Fibroblast of skin of scalp (primary cell): ENCODE measurements around the gene ANAPC2.
A peak's percentile ranks its signal among the peaks of the same experiment; 100 is the strongest.

Source experiments
- DNase-seq: peaks from one replicate; pipeline ENCODE4 v3.0.0-alpha.2; 2013

The ANAPC2 gene

DNA sequence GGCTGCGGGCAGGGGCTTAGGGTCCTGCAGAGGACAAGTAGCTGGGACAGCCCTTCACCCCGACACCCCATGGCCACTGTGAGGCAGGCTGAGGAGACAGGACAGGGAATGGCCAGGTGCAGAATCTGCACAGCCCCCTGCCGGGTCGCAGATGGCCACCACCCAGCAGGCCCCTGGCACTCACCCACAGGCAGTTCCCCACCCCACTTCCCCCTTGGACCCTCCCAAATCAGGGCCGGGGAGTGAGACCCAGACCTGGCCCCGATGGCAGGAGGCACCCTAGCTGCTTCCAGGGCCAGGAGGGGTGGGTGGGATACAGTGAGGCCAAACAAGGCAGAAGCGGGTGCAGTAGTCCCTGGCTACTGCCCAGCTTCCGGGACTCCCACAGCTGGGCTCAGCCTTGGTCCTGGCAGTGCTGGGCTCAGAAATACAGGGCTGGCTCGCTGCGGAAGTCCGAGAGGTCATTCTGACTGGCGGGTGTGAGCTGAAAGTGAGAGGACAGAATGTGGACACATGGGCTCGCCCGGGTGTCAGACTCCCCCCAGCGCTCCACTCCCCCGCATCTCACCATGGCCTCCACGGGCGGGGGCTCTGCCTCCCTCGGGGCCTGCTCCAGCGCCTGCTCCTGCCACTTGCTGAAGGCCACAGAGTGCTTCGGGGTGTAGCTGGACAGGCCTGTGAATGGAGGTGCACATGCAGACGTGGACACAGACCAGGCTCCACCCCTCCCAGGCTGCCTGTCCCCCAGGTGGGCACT lies 3.5 kb upstream of the ANAPC2 start:
- DNase-seq = no peak

DNA sequence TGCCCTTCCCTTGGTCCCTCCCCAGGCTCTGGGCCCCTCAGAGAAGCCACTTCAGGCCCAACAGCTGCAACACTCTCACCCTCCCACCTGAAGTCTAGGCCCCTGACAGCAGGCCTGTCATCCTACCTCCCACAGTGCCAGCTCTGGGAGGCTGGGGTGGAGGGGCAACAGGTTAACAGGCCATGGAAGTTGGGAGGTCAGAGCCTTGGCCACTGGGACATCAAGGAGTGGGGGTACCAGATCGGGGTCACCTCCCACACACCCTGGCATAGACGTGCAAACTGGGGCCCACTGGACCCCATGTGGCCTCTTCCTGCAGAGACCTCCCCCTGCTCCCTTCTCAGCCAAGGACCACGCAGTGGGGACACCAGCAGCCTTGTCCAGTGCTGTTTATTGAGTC lies 2.9 kb upstream of the ANAPC2 start:
- DNase-seq = no peak

DNA sequence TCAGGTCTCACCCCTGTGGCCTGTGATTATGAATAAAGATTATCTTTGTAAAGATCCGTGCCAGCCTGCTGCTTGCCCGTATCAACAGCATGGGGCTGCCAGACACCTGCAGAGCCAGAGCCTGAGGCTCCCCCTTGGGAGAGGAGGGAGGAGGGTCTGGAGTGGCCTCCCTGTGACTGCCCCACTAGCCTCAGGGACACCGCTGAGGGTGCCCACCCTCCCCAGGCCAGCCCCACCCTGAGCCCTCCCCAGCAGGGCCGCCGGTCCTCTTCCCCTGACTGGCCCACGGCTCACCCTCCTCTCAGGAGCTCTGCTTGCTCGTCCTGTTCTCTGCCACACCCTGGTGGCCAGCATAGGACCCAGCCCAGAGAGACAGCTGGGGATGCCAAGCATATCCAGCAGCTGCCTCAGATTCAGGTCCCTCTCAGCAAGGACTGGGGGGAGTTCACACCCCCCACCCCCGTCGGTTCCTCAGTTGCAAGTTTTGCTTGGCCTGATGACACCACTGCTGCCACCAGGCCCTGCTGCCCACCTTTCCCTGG lies 2.0 kb upstream of the ANAPC2 start:
- no peak for DNase-seq

DNA sequence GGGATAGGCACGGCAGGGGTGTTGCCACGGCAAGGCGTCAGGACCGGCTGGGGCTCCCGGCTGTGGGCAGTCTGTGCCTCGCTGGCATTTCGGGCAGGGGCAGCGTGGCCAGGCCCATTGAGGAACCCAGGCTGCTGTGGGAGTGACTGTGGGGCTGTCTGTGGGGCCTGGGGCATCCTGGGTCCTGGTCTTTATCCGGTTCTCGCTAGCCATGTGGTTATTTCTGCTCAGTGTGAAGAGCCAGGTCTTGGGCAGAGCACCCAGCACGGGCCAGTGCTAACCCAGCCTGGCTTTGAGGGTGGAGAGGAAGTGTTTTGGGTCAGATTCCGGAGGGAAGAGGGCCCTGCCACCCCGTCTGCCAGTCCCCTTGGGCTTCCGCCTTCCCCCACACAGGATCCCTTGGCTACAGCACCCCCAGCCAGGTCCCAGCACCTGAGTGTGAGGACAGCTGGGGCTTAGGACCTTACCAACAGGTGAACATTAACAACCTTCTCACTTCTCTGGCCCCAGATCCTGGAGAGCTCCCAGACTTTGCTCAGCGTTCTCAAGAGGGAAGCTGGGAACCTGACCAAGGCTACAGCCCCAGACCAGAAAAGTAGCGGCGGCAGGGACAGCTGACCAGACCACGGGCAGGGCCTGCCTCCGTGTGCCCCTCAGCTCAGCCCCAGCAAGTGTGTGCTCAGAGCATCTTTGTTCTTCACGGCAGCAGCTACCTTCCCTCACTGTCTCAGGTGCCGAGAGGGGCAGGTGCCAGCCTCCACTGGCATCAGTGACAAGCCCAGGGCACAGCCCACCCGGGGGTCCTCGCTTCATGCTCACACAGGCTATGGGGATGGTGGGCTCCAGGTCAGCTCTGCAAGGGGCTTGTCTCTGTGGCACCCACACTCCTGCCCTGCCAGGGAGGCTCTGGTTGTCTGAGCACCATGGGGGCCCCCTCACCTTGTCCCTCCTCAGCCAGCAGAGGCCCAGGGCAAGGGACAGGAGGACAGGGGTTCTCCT lies 1.2 kb upstream of the ANAPC2 start:
- no peak for DNase-seq

DNA sequence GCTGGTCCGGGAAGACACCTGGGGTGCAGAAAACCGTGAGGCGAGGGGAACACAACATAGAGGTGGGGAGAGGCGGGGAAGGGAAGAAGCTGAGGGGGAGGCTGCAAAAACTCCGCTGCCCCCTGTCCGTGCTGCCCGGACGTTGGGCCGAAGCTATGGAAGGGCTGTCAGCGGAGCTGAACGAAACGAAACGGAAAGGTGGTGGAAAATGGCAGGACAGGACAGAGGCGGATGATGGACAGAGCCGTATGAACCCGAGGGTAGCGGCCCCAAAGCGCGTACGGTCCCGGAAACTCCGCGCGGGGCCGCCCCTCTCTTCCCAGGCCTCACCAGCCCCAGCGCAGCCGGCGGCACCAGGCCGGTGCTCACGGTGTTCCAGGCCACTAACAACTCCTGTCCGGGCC lies 272 bp downstream of the ANAPC2 start:
- no peak for DNase-seq

DNA sequence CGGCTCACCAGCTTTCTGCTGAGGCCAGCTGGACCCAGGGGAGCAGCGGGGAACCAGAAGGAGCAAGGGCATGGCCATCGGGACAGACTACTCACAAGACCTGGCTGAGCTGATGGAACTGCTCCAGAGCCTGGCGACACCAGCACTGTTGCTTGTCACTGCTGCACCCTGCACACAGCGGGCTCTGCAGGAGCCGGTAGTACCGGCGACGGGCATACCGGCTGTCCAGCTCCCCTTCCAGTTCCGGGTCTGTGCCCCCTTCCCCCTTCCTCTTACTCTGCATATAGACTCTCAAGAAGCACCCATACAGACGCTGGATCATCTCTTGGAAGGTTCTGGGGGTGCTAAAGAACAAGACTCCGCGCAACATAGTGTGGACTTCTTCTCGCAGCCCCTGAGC lies 974 bp downstream of the ANAPC2 start:
- DNase-seq = no peak

DNA sequence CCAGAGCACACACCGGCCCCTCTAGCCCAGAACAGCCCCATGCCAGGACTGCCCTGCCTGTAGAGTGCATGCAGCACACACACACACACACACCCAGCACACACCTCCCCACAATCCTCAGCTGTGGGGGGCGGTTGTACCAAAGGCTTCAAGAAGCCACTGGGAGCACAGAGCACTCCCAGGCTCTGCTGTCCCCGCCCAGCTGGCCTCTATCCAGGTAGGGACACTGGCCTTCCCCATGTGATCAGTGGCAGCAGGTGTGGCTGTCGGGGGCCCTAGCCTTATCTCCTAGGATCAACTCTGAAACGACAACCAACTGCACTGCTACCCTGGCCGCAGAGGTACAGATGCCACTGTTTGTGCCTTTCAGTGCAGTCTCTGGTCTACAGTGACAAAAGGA lies 2.0 kb downstream of the ANAPC2 start:
- no peak for DNase-seq

DNA sequence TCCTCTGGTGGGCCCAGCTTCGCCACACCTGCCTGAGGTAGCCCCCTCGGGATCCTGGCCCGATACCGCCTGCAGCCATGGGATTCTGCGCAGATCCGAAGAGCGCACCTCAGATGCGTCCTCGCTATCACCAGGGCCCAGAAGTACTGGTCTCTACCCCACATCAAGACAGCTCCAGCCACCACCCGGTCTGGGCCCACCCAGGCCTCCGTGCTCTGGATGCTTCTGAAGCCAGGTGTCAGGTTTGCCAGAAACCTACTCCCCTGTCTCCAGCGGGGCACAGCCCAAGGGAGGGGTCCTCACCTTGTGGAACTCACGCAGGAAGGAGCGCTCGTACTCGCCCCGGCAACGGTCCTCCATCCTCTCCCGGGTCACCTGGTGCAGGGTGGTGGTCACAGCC lies 2.4 kb downstream of the ANAPC2 start:
- DNase-seq = no peak

DNA sequence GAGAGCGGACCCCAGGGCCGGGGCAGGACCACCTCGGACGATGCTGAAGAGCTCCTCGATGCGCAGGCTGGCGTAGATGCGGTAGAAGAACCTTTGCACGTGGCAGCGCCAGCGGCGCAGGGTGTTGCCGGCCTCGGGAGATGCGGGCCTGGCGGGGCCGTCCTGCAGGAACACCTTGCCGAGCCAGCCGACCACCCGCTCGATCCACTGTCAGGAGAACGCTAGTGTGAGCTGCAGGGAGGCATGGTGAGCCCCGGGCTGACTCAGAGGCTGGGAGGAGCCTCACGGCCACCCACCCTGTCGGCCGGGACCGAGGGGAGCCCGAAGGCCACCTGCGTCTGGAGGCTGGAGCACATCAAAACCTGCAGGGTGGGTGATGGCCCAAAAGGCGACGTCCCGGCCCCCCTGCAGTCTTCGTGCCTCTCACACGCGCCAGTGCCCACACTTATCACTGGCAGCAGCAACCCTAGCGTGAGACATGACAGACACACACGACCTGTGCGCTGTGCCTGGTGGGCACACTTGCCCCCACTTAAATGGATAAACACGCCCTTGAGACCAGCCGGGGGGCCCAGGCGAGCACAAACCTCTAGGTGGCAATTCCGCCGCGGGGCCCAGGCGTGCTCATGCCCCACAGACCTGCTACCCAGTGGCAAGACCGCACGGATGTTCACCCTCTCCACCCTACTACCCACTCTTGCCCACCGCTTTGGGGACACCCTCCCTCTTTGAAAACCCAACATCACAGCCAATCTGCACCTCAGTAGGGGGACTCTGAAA lies 3.3 kb downstream of the ANAPC2 start:
- no peak for DNase-seq

DNA sequence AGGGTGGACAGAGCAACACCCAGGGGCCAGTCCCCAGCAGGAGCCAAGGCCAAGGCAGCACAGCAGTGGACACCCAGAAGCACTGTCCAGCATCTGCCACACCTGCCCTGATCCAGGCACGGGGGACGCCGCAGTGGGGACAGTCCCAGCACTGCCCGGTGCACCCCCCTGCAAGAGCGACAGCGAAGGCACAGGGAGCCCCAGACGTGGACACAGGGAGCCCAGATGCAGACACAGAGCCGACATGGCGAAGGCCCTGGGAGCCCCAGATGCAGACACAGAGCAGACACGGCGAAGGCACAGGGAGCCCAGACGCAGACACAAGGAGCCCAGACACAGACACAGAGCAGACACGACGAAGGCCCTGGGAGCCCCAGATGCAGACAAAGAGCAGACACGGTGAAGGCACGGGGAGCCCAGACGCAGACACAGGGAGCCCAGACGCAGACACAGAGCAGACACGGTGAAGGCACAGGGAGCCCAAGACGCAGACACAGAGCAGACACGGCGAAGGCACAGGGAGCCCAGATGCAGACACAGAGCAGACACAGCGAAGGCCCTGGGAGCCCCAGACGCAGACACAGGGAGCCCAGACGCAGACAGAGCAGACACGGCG lies 4.3 kb downstream of the ANAPC2 start:
- DNase-seq = no peak

DNA sequence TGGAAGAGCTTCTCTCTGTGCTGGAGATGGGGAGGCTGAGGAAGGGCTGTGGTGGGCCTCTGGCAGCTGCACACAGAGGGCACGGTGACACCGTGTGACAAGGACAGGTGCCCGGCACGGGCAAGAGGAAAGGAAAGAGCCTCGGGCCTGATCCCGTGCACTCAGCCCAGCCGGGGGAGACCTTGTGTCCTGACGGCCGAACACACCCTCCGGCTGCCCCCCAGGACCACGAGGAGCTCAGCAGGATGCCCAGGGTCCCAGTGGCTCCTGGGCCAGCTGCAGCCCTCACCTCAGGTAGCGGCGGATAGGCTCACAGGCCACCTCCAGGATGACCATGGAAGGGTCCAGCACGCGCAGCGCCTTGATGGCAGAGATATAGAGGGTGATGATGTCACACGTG lies 5.5 kb downstream of the ANAPC2 start:
- no peak for DNase-seq

DNA sequence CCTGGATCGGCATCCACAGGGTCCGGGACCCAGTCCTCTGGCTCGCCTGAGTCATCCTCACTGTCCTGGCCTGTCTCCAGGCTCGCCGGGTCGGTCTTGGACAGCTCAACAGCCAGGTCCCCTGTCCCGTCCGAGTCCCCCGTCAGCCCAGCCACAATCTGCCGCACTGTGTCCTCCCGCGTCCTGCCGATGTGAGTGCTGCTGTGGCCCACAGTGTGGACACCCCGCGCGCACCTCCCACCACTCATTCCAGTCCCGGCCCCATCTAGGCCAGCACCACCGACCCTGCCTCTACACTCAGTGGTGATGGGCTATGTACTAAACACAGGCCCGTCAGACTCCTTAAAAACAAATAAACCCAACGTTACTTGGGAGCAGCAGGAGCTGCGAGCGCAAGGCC lies 6.7 kb downstream of the ANAPC2 start:
- DNase-seq = no peak

DNA sequence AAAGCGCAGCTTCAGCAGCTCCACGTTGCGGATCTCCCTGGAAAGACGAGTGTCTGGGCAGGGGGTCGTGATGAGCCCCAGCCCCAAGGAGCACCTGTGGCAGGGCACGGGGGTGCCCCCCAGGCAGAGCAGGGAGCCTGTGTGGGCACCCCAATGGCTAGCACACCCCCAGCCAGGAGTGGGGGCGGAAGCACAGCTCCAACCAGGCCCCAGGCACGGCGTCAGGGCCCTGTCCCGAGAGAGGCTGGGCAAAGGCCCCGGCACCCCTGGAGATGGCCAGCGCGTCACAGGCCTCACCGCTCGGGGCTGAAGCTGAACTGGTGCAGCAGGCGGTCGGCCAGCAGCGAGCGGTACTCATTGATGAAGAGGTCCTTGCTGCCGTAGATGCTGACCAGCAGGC lies 7.9 kb downstream of the ANAPC2 start:
- DNase-seq = no peak

DNA sequence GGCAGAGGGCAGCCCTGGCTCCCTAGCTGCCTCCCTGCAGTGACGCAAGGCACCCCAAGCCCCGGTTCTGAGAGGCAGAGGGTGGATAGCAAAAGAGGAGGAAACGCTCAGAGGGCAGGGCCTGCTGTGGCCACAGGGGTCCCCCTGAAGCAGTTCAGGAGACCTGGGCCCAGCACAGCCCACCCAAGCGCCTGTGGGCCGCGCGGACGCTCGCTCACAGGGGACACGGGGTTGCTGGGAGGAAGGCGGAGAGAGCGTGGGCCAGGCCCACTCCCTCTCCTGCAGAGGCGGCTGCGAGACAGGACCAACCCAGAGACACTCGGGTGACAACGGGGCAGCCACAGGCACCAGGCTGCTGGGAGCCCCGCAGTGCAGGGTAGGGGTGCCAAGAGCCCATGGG lies 8.6 kb downstream of the ANAPC2 start:
- no peak for DNase-seq

DNA sequence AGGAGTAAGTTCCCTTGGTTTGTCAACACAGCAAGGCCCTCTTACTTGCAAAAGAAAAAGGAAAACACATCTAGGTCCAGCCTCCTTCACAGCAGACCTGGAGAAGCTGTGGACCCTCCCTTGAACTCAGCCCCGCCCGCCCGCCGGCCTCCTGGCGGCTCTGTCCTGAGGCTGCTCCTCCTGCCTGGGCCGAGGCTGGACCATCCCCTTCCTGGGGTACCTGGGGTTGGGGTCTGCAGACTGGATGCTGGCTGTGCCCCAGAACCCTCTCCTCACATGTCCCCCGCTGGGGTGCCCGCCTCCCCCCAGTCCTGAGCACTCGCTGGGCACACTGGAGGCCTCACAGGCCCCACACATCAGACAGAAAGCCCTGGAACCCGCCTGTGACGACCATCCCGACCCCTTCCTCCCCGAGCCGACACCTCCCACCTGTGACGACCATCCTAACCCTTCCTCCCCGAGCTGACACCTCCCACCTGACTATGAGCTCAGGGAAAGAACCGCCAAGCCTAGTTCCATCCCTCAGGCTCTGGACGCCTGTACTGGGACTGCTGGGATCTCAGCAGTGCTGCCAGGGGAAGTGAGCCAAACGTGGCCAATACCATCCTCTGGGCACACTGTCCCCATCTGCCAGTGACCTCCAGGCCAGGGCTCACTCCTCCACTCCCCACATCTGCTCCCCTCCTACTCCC lies 9.3 kb downstream of the ANAPC2 start:
- DNase-seq = no peak

DNA sequence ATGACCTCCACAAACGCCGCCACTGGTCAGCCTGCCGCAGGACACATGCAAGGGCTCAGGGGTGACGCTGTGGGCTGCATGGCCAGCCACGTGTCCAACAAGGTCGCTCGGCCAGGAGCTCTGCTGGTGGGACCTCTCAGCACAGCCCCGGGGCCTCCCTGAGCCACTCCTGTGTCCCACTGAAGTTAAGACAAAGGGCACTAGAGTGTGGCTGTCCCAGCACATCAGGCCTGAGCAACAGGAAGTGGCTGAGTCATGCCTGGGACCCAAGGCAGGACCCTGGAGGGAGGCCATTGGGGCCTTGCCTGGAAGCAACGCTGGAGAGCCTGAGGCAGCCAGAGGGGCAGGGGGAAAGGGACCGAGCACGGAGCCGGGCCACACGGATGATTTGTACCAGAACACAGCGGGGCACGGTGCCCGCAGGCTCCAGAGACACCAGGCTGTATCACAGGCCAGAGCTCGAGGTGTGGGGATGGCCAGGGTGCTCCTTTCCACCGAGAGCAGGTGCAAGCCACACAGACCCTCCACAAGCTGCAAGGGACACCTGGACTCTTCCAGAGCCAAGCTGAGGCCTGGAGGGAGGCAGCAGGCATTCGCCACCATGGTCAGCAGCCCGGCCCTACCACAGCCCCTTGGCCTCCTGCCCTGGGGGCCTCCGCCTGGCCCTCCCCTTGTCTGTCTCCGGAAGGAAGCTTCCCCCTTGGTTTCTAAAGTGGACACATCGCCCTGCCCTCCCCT lies 10.0 kb downstream of the ANAPC2 start:
- no peak for DNase-seq

DNA sequence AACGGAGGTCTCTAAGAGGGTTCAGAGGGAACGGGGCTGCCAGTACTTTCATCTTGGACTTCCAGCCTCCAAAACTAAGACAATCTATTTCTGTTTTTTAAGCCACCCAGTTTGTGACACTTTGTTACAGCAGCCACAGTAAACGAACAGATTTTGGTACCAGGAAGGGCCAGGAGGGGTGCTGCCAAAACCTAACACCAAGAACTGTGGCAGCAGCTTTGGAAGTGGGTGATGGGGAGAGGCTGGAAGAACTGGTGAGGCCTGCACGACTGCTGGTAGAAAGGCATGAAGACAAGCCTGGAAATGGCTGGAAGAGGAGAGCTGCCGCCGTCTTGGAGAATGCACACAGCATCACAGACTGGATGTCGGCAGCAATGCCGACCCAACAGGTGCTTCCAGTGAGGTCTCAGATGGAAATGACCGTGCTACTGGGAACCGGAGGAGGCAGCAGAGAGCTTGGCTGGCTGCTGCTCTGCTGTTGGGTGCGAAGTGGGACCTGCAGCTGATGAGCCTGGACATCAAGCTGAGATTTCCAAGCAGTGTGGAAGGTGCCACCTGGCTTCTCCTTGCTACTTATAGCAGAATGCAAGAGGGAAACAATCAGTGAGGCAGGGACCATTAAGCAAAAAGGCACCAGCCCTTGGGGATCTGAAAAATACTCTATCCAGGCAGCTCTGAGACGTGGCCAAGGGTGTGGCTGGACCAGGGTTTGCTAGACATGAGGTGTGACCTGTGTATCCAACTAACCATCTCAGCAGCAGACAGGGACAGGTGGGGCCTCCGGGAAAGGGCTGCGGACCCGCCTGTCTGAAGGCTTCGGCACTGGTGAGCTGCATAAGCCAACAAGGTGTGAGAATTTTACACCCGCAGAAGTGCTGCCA lies 11.8 kb downstream of the ANAPC2 start:
- DNase-seq = peak; percentile 13

DNA sequence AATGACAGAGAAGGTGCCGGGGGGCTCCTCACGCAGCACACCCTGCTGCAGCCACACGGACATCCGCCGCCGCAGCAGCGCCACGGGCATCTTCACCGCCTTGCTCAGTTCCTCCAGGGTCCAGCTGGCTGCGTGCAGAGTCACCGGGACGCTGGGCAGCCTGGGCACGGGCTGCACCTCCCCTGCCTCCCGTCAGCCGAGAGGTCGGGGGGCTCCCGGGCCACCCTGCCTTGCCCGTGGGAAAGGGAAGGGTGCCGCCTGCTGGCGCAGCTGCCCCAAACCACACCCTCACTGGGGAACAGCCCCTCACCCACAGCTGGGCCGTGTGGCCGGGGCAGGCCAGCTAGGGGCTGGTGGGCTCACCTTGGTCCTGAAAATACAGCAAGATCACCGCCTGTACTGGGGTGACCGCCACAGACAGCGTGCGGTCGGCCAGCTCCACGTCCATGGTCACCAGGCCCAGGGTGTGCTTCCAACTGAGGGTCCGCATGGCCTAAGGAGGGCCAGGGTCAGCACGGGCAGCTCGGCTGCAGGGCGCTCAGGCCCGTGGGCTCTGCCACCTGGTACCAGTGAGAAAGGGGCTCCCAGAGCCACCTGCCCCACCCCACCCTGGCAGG lies 12.9 kb downstream of the ANAPC2 start:
- DNase-seq = no peak

DNA sequence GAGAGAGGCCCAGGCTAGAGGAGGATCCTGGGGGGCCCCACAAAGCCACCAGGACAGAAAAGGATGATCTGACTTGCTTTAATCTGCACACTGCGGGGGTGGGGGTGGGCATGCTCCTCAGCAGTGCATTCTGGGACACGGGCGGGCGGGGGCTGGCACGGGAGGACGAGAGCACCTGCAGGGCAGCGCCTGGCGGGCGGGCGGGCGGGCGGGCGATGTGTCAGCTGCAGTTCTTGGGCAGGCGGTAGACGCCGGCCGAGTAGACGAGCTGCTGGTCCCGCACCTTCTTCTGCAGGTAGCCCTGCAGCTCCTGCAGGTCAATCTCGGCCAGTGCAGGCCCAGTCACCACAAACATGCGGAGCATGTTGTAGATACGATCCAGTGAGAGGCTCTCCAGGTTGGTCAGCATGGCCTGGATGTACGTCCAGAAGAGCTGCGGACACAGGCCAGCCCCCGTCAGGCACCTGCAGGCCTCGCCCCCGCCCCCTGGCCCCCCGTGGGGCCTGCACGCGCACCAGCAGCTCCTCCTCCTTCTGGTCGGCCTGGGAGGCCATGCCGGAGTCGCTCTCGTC lies 13.6 kb downstream of the ANAPC2 start:
- no peak for DNase-seq
